ENCODE results near the gene TMBIM1.

DNA sequence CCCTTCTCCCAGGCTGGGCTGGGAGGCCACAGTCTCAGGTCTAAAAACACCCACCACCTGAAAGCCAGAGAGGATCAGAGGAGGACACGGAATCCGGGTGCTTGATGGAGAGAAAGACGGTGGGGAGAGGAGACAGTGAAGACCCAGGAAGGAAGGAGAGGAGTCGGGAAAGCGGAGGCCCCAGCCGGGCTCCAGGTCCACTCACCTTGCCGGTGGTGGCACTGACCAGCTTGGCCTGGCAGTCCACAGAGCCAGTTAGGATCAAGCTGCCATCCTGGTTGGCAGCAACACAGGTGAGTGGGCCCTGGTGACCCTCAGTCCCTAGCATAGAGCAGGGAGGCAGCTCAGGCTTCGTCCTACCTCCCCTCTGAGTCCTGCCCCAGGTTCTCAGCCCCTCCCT is 26.7 kb downstream of the TMBIM1 start:
- TF ChIP-seq, protein P1, sequence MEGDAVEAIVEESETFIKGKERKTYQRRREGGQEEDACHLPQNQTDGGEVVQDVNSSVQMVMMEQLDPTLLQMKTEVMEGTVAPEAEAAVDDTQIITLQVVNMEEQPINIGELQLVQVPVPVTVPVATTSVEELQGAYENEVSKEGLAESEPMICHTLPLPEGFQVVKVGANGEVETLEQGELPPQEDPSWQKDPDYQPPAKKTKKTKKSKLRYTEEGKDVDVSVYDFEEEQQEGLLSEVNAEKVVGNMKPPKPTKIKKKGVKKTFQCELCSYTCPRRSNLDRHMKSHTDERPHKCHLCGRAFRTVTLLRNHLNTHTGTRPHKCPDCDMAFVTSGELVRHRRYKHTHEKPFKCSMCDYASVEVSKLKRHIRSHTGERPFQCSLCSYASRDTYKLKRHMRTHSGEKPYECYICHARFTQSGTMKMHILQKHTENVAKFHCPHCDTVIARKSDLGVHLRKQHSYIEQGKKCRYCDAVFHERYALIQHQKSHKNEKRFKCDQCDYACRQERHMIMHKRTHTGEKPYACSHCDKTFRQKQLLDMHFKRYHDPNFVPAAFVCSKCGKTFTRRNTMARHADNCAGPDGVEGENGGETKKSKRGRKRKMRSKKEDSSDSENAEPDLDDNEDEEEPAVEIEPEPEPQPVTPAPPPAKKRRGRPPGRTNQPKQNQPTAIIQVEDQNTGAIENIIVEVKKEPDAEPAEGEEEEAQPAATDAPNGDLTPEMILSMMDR (IDR thresholded peaks at IDR 0.05) = no peak
- TF ChIP-seq, protein P2, sequence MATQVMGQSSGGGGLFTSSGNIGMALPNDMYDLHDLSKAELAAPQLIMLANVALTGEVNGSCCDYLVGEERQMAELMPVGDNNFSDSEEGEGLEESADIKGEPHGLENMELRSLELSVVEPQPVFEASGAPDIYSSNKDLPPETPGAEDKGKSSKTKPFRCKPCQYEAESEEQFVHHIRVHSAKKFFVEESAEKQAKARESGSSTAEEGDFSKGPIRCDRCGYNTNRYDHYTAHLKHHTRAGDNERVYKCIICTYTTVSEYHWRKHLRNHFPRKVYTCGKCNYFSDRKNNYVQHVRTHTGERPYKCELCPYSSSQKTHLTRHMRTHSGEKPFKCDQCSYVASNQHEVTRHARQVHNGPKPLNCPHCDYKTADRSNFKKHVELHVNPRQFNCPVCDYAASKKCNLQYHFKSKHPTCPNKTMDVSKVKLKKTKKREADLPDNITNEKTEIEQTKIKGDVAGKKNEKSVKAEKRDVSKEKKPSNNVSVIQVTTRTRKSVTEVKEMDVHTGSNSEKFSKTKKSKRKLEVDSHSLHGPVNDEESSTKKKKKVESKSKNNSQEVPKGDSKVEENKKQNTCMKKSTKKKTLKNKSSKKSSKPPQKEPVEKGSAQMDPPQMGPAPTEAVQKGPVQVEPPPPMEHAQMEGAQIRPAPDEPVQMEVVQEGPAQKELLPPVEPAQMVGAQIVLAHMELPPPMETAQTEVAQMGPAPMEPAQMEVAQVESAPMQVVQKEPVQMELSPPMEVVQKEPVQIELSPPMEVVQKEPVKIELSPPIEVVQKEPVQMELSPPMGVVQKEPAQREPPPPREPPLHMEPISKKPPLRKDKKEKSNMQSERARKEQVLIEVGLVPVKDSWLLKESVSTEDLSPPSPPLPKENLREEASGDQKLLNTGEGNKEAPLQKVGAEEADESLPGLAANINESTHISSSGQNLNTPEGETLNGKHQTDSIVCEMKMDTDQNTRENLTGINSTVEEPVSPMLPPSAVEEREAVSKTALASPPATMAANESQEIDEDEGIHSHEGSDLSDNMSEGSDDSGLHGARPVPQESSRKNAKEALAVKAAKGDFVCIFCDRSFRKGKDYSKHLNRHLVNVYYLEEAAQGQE (IDR thresholded peaks at IDR 0.05; ENCODE audit: insufficient read depth in 1 of 2, low read depth in 2 of 2, low read length in 1 of 2) = no peak
- no peak for TF ChIP-seq TCF7L2 (IDR thresholded peaks at IDR 0.05; ENCODE audit: low read depth, low read length)
